A549 (cell line): ENCODE measurements around the gene MYO15A. TPM values are rescaled to one million over a fixed set of nuclear protein-coding genes. Genes with fewer than 3 reads are reported as not detected.
A peak's percentile ranks its signal among the peaks of the same experiment; 100 is the strongest.

Experiments
- ATAC-seq, 2 experiments: fragments of 200-7000 bp in 1 of 2; fragments of >200 bp in 1 of 2; cut with Nextera tagmentation in 1 of 2; cut with Tn5 transposase in 1 of 2; 3 replicates each; pipeline versions ENCODE4 v1.8.0 to v1.9.1; 2018 to 2020; ENCODE audit warnings: mild to moderate bottlenecking in 1 of 2, moderate library complexity in 1 of 2
- CTCF ChIA-PET: fragments of 300-600 bp; sonication (Branson Sonifier 250); formaldehyde crosslinking; extraction: SDS; loops from one replicate; lab custom pipeline; 2021; ENCODE audit warnings: antibody characterized with exemption, inconsistent platforms; lab: Yijun Ruan, JAX
- POLR2A ChIA-PET: fragments of 350-600 bp; formaldehyde crosslinking; extraction: SDS; loops from one replicate; lab custom pipeline; 2021; ENCODE audit warnings: antibody characterized with exemption, inconsistent platforms; lab: Yijun Ruan, JAX
- DNase-seq, 2 experiments: peaks; one replicate each; pipeline versions ENCODE4 v3.0.0 to v3.0.0-alpha.2; 2011 to 2016; ENCODE audit warnings: low read depth in 1 of 2, low spot score in 1 of 2
- FAIRE-seq: peaks from 2 replicates; lab custom pipeline; 2011; peaks lifted over from hg19 to GRCh38; lab: Jason Lieb, UNC
- H3K27ac ChIP-seq, 2 experiments: fragments of >200 bp; sonication (Bioruptor Twin); formaldehyde crosslinking; 3 replicates each; pipeline ENCODE4 v1.5.1; 2016 to 2017
- H3K4me1 ChIP-seq: fragments of >200 bp; sonication (Bioruptor Twin); formaldehyde crosslinking; 3 replicates; pipeline ENCODE4 v1.6.1; 2016
- H3K4me2 ChIP-seq: fragments of >200 bp; sonication (Bioruptor Twin); formaldehyde crosslinking; 3 replicates; pipeline ENCODE4 v1.6.1; 2016
- H3K4me3 ChIP-seq: fragments of >200 bp; sonication (Bioruptor Twin); formaldehyde crosslinking; 3 replicates; pipeline ENCODE4 v1.5.1; 2016
- H3K9me3 ChIP-seq: fragments of >200 bp; sonication (Bioruptor Twin); formaldehyde crosslinking; 3 replicates; pipeline ENCODE4 v1.6.1; 2016
- ATOH8 ChIP-seq: fragments of 250-450 bp; sonication (Bioruptor Pico); IDR thresholded peaks from 2 replicates; pipeline ENCODE4 v1.5.0; 2020; ENCODE audit warnings: low read depth, mild to moderate bottlenecking, moderate library complexity
- CEBPB ChIP-seq, 2 experiments: fragments of >200 bp in 1 of 2; sonication (Bioruptor Twin) in 1 of 2; formaldehyde crosslinking in 1 of 2; IDR thresholded peaks; 2 replicates each; pipeline ENCODE4 v1.6.1; 2012 to 2016
- CHD2 ChIP-seq: fragments of 150-350 bp; IDR thresholded peaks from 2 replicates; pipeline ENCODE4 v1.6.1; 2014; ENCODE audit warnings: low read length; ENCODE audit not compliant: partially characterized antibody
- HMGXB4 ChIP-seq: fragments of 250-450 bp; sonication (Bioruptor Pico); IDR thresholded peaks from 2 replicates; pipeline ENCODE4 v1.5.0; 2021; ENCODE audit warnings: mild to moderate bottlenecking, moderate library complexity, borderline replicate concordance
- HOXB13 ChIP-seq: fragments of 250-450 bp; sonication (Bioruptor Pico); IDR thresholded peaks from 2 replicates; pipeline ENCODE4 v1.5.0; 2020; ENCODE audit warnings: low read depth, mild to moderate bottlenecking, moderate library complexity
- NFE2L2 ChIP-seq: fragments of 150-350 bp; conservative IDR thresholded peaks from 2 replicates; pipeline ENCODE4 v1.6.1; 2014; ENCODE audit warnings: low read length
- NR3C1 ChIP-seq: fragments of >200 bp; sonication (Bioruptor Twin); formaldehyde crosslinking; IDR thresholded peaks from 3 replicates; pipeline ENCODE4 v1.6.1; 2017
- PBX3 ChIP-seq: IDR thresholded peaks from 2 replicates; pipeline ENCODE4 v1.6.1; 2012
- PHF8 ChIP-seq: fragments of 200-600 bp; sonication (generic); IDR thresholded peaks from 2 replicates; pipeline ENCODE4 v1.6.1; 2016; ENCODE audit warnings: low read depth, mild to moderate bottlenecking, antibody characterized with exemption, moderate library complexity, borderline replicate concordance
- RAD21 ChIP-seq, 2 experiments: fragments of >200 bp in 1 of 2; sonication (Bioruptor Twin) in 1 of 2; formaldehyde crosslinking in 1 of 2; IDR thresholded peaks in 1 of 2; conservative IDR thresholded peaks in 1 of 2; 2 replicates in 1 of 2; 3 replicates in 1 of 2; pipeline ENCODE4 v1.6.1; 2012 to 2018; ENCODE audit warnings: inconsistent platforms in 1 of 2
- RCOR1 ChIP-seq: fragments of 150-350 bp; IDR thresholded peaks from 2 replicates; pipeline ENCODE4 v1.6.1; 2014; ENCODE audit warnings: antibody characterized with exemption, low read length, low read depth
- RFX5 ChIP-seq: fragments of 450-650 bp; IDR thresholded peaks from 2 replicates; pipeline ENCODE4 v1.7.1; 2014; ENCODE audit warnings: antibody characterized with exemption, mild to moderate bottlenecking, moderate library complexity
- RNF2 ChIP-seq: fragments of 200-600 bp; sonication (generic); IDR thresholded peaks from 2 replicates; pipeline ENCODE4 v1.6.1; 2016; ENCODE audit warnings: low read depth, mild to moderate bottlenecking, antibody characterized with exemption, moderate library complexity, borderline replicate concordance
- ZSCAN20 ChIP-seq: fragments of 250-450 bp; sonication (Bioruptor Pico); IDR thresholded peaks from 2 replicates; pipeline ENCODE4 v1.8.0; 2022; ENCODE audit warnings: mild to moderate bottlenecking, moderate library complexity
- WGBS: methylation state at CpG from one replicate; pipeline ENCODE4 v1.1.6; 2017; ENCODE audit errors: missing lambda C conversion rate; 5-methylcytosine and 5-hydroxymethylcytosine counted together
- polyA plus RNA-seq, 4 experiments: library from polyadenylated mRNA; depleted of rRNA in 3 of 4; stranded (reverse); fragments of >200 nt; fragmentation: RNase III in 1 of 4; extraction: RNeasy Plus Mini Kit Qiagen cat#74134 plus additional on column Dnase treatment in 1 of 4; gene quantifications; 2 replicates in 3 of 4; 3 replicates in 1 of 4; pipeline ENCODE4 v1.2.3, GENCODE V29; 2011 to 2017

The MYO15A gene
- polyA plus RNA-seq, 2 of the 4 experiments (the other 2 are of a cell fraction), result 0.22 to 0.26 TPM

GRCh38 chr17:18185832-18186626, 77.5 kb downstream of the MYO15A start:
- ATAC-seq (no peak), FAIRE-seq (no peak), DNase-seq (no peak)
- no peaks in the 10 kb centered on the region for H3K9me3 ChIP-seq
- WGBS, result 76% methylated on average over 10 of the region's 10 CpGs
- CTCF ChIA-PET, result interaction anchor here (0.7 to 8.4 kb wide), 5 partner anchors 10 to 147 kb away, joined by 4 to 32 read pairs (median 4); no protein-coding TSS in a partner anchor
- TF ChIP-seq RAD21 (conservative IDR thresholded peaks at IDR 0.05 in 1 of 2, IDR thresholded peaks at IDR 0.05 in 1 of 2) (no peak), ZSCAN20 (CRISPR knock-in tag) (no peak)
- peaks cover 61% of the 10 kb centered on the region for H3K4me1 ChIP-seq
- peak overlapping the region; percentile 73 for H3K4me3 ChIP-seq
- POLR2A ChIA-PET, result interaction anchor here (1.1 kb wide), 1 partner anchor 12 kb away, joined by 3 read pairs; no protein-coding TSS in a partner anchor
- H3K27ac ChIP-seq, result peak overlapping the region in 1 of 2 experiments; percentile 96; a peak in 4 of 6 replicates
- peak overlapping the region; percentile 88 for H3K4me2 ChIP-seq

- no peak for FAIRE-seq
- no peak for ATAC-seq
- no peak for DNase-seq
- Histone ChIP-seq H3K4me3 (peak overlapping the region; percentile 73), H3K27ac (peak overlapping the region; percentile 12 to 96; a peak in 4 of 6 replicates), H3K9me3 (no peaks in the 10 kb centered on the region), H3K4me2 (peak overlapping the region; percentile 88)
- POLR2A ChIA-PET, result interaction anchor here (1.1 kb wide), 1 partner anchor 12 kb away, joined by 3 read pairs; no protein-coding TSS in a partner anchor
- WGBS, result 45% methylated on average over 1 of the region's 1 CpG
- CTCF ChIA-PET, result interaction anchor here (0.7 to 8.4 kb wide), 4 partner anchors 9 to 147 kb away, joined by 4 to 32 read pairs (median 4); no protein-coding TSS in a partner anchor
- TF ChIP-seq HMGXB4 (CRISPR knock-in tag) (no peak), PHF8 (no peak), CEBPB (IDR thresholded peaks at IDR 0.05) (peak; percentile 38 to 47; a peak in 2 of 4 replicates)
- TF ChIP-seq, all 56 proteins: peak for 1
- peaks cover 65% of the 10 kb centered on the region for H3K4me1 ChIP-seq
Measured at GRCh38 chr17:18186627-18186982, 78.0 kb downstream of the MYO15A start.

- FAIRE-seq, result no peak
- DNase-seq, result no peak
- TF ChIP-seq HOXB13 (CRISPR knock-in tag) (no peak), HMGXB4 (CRISPR knock-in tag) (no peak), PBX3 (no peak), RCOR1 (no peak), ATOH8 (no peak), RNF2 (no peak), NFE2L2 (no peak), CHD2 (no peak), NR3C1 (no peak), PHF8 (no peak), CEBPB (IDR thresholded peaks at IDR 0.05) (no peak), RFX5 (no peak)
- CTCF ChIA-PET, result interaction anchor here (1.3 to 8.4 kb wide), 2 partner anchors 9 to 13 kb away, joined by 4 to 32 read pairs; no protein-coding TSS in a partner anchor
- H3K4me1 ChIP-seq, result peaks cover 61% of the 10 kb centered on the region
- POLR2A ChIA-PET, result interaction anchor here (1.1 kb wide), 1 partner anchor 11 kb away, joined by 3 read pairs; no protein-coding TSS in a partner anchor
- peak overlapping the region in 1 of 2 experiments; percentile 96; a peak in 1 of 6 replicates for H3K27ac ChIP-seq
- H3K9me3 ChIP-seq, result no peaks in the 10 kb centered on the region
- no peak for ATAC-seq
- peak overlapping the region; percentile 73; the same call in 1 of the 3 replicates for H3K4me3 ChIP-seq
- peak overlapping the region; percentile 88 for H3K4me2 ChIP-seq
- WGBS, result 81% methylated on average over 2 of the region's 2 CpGs
Measured at GRCh38 chr17:18187226-18187625, 78.7 kb downstream of the MYO15A start.
